ENCODE results near the gene SNAPIN. TPM values are rescaled to one million over a fixed set of nuclear protein-coding genes. Genes with fewer than 3 reads are reported as not detected.
A peak's percentile ranks its signal among the peaks of the same experiment; 100 is the strongest.
"Not testable (repeated sequence)": the region's sequence is repeated elsewhere in the genome, so short reads cannot be mapped to it uniquely, and the experiment has no call there.

The SNAPIN gene
- total RNA-seq, 2 experiments from 2014 or later = 37.9 TPM

- POLR2A ChIA-PET = interaction anchor here (1.8 kb wide), 1 partner anchor 28 kb away, joined by 12 read pairs; the partner anchor contains the start of gene CHTOP
- Mint-ChIP-seq H3K36me3 (peaks cover 32% of the 10 kb centered on the region), H3K4me3 (no peak overlapping the region), H3K27me3 (no peaks in the 10 kb centered on the region), H3K27ac (peak overlapping the region; percentile 44), H3K4me1 (peaks cover 19% of the 10 kb centered on the region), H3K9me3 (no peaks in the 10 kb centered on the region)
- DNase-seq (peak; percentile 1), ATAC-seq (ENCODE audit: low read depth) (no peak)
Measured at GRCh38 chr1:153662269-153662668, 3.8 kb downstream of the SNAPIN start.

- Mint-ChIP-seq H3K27ac (no peak overlapping the region), H3K36me3 (peaks cover 41% of the 10 kb centered on the region), H3K4me1 (peaks cover 23% of the 10 kb centered on the region), H3K27me3 (no peaks in the 10 kb centered on the region), H3K4me3 (no peak overlapping the region), H3K9me3 (no peaks in the 10 kb centered on the region)
- peak; percentile 2 for DNase-seq
- no peak for ATAC-seq (ENCODE audit: low read depth)
- POLR2A ChIA-PET = no interaction called here
Measured at GRCh38 chr1:153663211-153663610, 4.7 kb downstream of the SNAPIN start.

- H3K27me3 Mint-ChIP-seq = no peaks in the 10 kb centered on the region
- no peaks in the 10 kb centered on the region for H3K9me3 Mint-ChIP-seq
- H3K27ac Mint-ChIP-seq = peak overlapping the region; percentile 45
- no peak overlapping the region for H3K4me3 Mint-ChIP-seq
- H3K36me3 Mint-ChIP-seq = peaks cover 51% of the 10 kb centered on the region
- H3K4me1 Mint-ChIP-seq = peaks cover 25% of the 10 kb centered on the region
- POLR2A ChIA-PET = interaction anchor here (0.9 to 3.4 kb wide), 4 partner anchors 27 to 323 kb away, joined by 3 to 10 read pairs (median 4); partner anchors contain the start of genes CHTOP and RPS27
- ATAC-seq (ENCODE audit: low read depth) (no peak), DNase-seq (no peak)
Measured at GRCh38 chr1:153667439-153667838, 8.9 kb downstream of the SNAPIN start.

- H3K4me1 Mint-ChIP-seq = peaks cover 25% of the 10 kb centered on the region
- POLR2A ChIA-PET = interaction anchor here (1.5 to 3.4 kb wide), 2 partner anchors 9 to 34 kb away, joined by 7 to 10 read pairs; partner anchors contain the start of gene CHTOP
- H3K27me3 Mint-ChIP-seq; ATAC-seq (ENCODE audit: low read depth); H3K4me3 Mint-ChIP-seq; H3K27ac Mint-ChIP-seq; H3K9me3 Mint-ChIP-seq; DNase-seq: not testable (repeated sequence)
- H3K36me3 Mint-ChIP-seq = peaks cover 47% of the 10 kb centered on the region
Measured at GRCh38 chr1:153668672-153669071, 10.2 kb downstream of the SNAPIN start.

GRCh38 chr1:153669606-153670005, 11.1 kb downstream of the SNAPIN start:
- Mint-ChIP-seq H3K4me3 (no peak overlapping the region), H3K27me3 (no peaks in the 10 kb centered on the region), H3K9me3 (no peaks in the 10 kb centered on the region), H3K27ac (no peak overlapping the region), H3K36me3 (peaks cover 42% of the 10 kb centered on the region), H3K4me1 (peaks cover 25% of the 10 kb centered on the region)
- ATAC-seq (ENCODE audit: low read depth) (no peak), DNase-seq (no peak)
- POLR2A ChIA-PET = interaction anchor here (0.7 to 3.4 kb wide), 4 partner anchors 10 to 253 kb away, joined by 3 to 10 read pairs (median 5); partner anchors contain the start of genes CHTOP and GATAD2B

GRCh38 chr1:153670257-153670858, 11.9 kb downstream of the SNAPIN start:
- POLR2A ChIA-PET = interaction anchor here (2.1 to 3.0 kb wide), 3 partner anchors 11 to 317 kb away, joined by 8 to 28 read pairs (median 13); partner anchors contain the start of genes CHTOP and SNAPIN
- no peaks in the 10 kb centered on the region for H3K9me3 Mint-ChIP-seq
- H3K27ac Mint-ChIP-seq = no peak overlapping the region
- peaks cover 25% of the 10 kb centered on the region for H3K4me1 Mint-ChIP-seq
- DNase-seq (no peak), ATAC-seq (ENCODE audit: low read depth) (peak; percentile 1)
- no peak overlapping the region for H3K4me3 Mint-ChIP-seq
- peaks cover 34% of the 10 kb centered on the region for H3K36me3 Mint-ChIP-seq
- H3K27me3 Mint-ChIP-seq = no peaks in the 10 kb centered on the region

GRCh38 chr1:153670859-153671627, 12.5 kb downstream of the SNAPIN start, which contains the start of gene ILF2:
TSS of gene ILF2 (minus strand) at chr1:153670993. CDS start at chr1:153670922, 71 bp downstream.
- POLR2A ChIA-PET = interaction anchor here (0.6 to 3.0 kb wide), 7 partner anchors 12 to 316 kb away, joined by 3 to 28 read pairs (median 5); partner anchors contain the start of genes CHTOP, INTS3, SLC27A3 and SNAPIN
- ATAC-seq (ENCODE audit: low read depth) (peak; percentile 92), DNase-seq (peak; percentile 91)
- Mint-ChIP-seq H3K4me3 (no peak within 1 kb of the TSS), H3K27me3 (no peaks in the 10 kb centered on the region), H3K36me3 (peaks cover 32% of the 10 kb centered on the region), H3K4me1 (peaks cover 23% of the 10 kb centered on the region), H3K9me3 (no peaks in the 10 kb centered on the region), H3K27ac (peak within 1 kb of the TSS; percentile 85)

GRCh38 chr1:153671628-153672353, 13.3 kb downstream of the SNAPIN start:
- POLR2A ChIA-PET = interaction anchor here (0.9 to 3.0 kb wide), 8 partner anchors 12 to 318 kb away, joined by 3 to 28 read pairs (median 5); partner anchors contain the start of genes CHTOP, INTS3, SLC27A3 and SNAPIN
- Mint-ChIP-seq H3K36me3 (peaks cover 29% of the 10 kb centered on the region), H3K4me1 (peaks cover 23% of the 10 kb centered on the region), H3K27ac (peak overlapping the region; percentile 85)
- DNase-seq = peak; percentile 70
- ATAC-seq (ENCODE audit: low read depth) = peak; percentile 25
- H3K9me3 Mint-ChIP-seq, H3K4me3 Mint-ChIP-seq, H3K27me3 Mint-ChIP-seq: not testable (repeated sequence)

GRCh38 chr1:153673511-153673910, 15.0 kb downstream of the SNAPIN start:
- Mint-ChIP-seq H3K27ac (no peak overlapping the region), H3K4me3 (no peak overlapping the region), H3K27me3 (peaks cover 19% of the 10 kb centered on the region), H3K4me1 (peaks cover 26% of the 10 kb centered on the region), H3K9me3 (no peaks in the 10 kb centered on the region), H3K36me3 (peaks cover 16% of the 10 kb centered on the region)
- POLR2A ChIA-PET = interaction anchor here (0.7 to 1.0 kb wide), 3 partner anchors 8 to 113 kb away, joined by 3 to 4 read pairs (median 4); no protein-coding TSS in a partner anchor
- no peak for ATAC-seq (ENCODE audit: low read depth)
- no peak for DNase-seq

GRCh38 chr1:153677718-153678518, 19.4 kb downstream of the SNAPIN start:
- H3K36me3 Mint-ChIP-seq = no peaks in the 10 kb centered on the region
- DNase-seq (peak; percentile 52), ATAC-seq (ENCODE audit: low read depth) (peak; percentile 49)
- peaks cover 20% of the 10 kb centered on the region for H3K4me1 Mint-ChIP-seq
- no peaks in the 10 kb centered on the region for H3K9me3 Mint-ChIP-seq
- POLR2A ChIA-PET = interaction anchor here (0.7 to 1.2 kb wide), 2 partner anchors 47 to 98 kb away, joined by 3 to 5 read pairs; partner anchors contain the start of gene SLC27A3
- peak overlapping the region; percentile 79 for H3K4me3 Mint-ChIP-seq
- H3K27ac Mint-ChIP-seq = no peak overlapping the region
- peaks cover 56% of the 10 kb centered on the region for H3K27me3 Mint-ChIP-seq

- POLR2A ChIA-PET = interaction anchor here (0.7 to 2.3 kb wide), 2 partner anchors 46 to 312 kb away, joined by 5 to 6 read pairs; partner anchors contain the start of gene RPS27
- H3K9me3 Mint-ChIP-seq = no peaks in the 10 kb centered on the region
Measured at GRCh38 chr1:153678519-153679336, 20.2 kb downstream of the SNAPIN start, which contains the start of gene NPR1. TSS of gene NPR1 (plus strand) at chr1:153678688. CDS start at chr1:153679109, 421 bp downstream.

More at GRCh38 chr1:153678519-153679336, 20.2 kb downstream of the SNAPIN start, which contains the start of gene NPR1:
- Mint-ChIP-seq H3K27me3 (peaks cover 56% of the 10 kb centered on the region), H3K4me1 (peaks cover 20% of the 10 kb centered on the region), H3K4me3 (peak within 1 kb of the TSS; percentile 79), H3K27ac (no peak within 1 kb of the TSS), H3K36me3 (no peaks in the 10 kb centered on the region)
- ATAC-seq (ENCODE audit: low read depth) (peak; percentile 51), DNase-seq (peak; percentile 50)
